ENCODE measurements around the gene TRIP6. TPM values are rescaled to one million over a fixed set of nuclear protein-coding genes. Genes with fewer than 3 reads are reported as not detected.

Gene TRIP6
- total RNA-seq, 2 experiments from 2014 or later, result 28.9 to 30.1 TPM

- CTCF ChIA-PET, result no interaction called here
- no peak overlapping the region for H3K27ac Mint-ChIP-seq
- no peaks in the 10 kb centered on the region for H3K27me3 Mint-ChIP-seq
- no peak overlapping the region for H3K4me3 Mint-ChIP-seq
- H3K4me1 Mint-ChIP-seq, result peaks cover 77% of the 10 kb centered on the region
- POLR2A ChIA-PET, result interaction anchor here (7.4 kb wide), 1 partner anchor 7 kb away, joined by 251 read pairs; the partner anchor contains the start of gene SRRT
- DNase-seq, result no peak
- H3K9me3 Mint-ChIP-seq, result no peaks in the 10 kb centered on the region
- peaks cover 93% of the 10 kb centered on the region for H3K36me3 Mint-ChIP-seq (ENCODE audit: low read depth)
Measured at GRCh38 chr7:100882785-100883526, 15.8 kb downstream of the TRIP6 start.

DNA sequence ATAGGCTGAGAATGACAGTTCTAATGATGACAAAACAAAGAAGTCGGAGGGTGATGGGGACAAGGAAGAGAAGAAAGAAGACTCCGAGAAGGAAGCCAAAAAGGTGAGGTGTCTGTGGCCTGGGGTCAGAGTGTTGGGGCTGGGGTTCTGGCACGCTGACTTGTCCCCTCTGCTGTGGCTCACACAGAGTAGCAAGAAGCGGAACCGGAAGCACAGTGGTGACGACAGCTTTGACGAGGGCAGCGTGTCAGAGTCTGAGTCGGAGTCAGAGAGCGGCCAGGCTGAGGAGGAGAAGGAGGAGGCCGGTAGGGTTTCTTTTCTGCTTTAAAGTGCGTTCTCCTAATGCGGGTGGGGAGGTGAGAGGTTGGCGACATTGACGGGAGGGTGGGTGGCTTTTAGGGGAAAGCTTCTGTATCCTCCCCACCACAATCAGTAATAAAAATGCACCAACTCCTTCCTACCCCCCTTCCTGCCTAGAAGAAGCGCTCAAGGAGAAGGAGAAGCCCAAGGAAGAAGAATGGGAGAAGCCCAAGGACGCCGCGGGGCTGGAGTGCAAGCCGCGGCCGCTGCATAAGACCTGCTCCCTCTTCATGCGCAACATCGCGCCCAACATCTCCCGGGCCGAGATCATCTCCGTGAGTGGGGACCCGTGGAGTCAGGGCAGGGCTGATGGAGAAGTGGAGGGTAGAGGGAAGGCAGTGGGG is 17.7 kb downstream of the TRIP6 start:
- ChIA-PET CTCF (interaction anchor here (0.7 kb wide), 1 partner anchor 33 kb away, joined by 3 read pairs; the partner anchor contains the start of gene SLC12A9), POLR2A (interaction anchor here (1.5 to 7.4 kb wide), 2 partner anchors 9 to 179 kb away, joined by 3 to 251 read pairs; partner anchors contain the start of genes POP7 and SRRT)
- peak overlapping the region; percentile 65 for H3K4me3 Mint-ChIP-seq
- H3K4me1 Mint-ChIP-seq, result peaks cover 68% of the 10 kb centered on the region
- no peaks in the 10 kb centered on the region for H3K27me3 Mint-ChIP-seq
- DNase-seq, result peak; percentile 58
- H3K9me3 Mint-ChIP-seq, result no peaks in the 10 kb centered on the region
- peaks cover 82% of the 10 kb centered on the region for H3K36me3 Mint-ChIP-seq (ENCODE audit: low read depth)
- peak overlapping the region; percentile 95 for H3K27ac Mint-ChIP-seq

DNA sequence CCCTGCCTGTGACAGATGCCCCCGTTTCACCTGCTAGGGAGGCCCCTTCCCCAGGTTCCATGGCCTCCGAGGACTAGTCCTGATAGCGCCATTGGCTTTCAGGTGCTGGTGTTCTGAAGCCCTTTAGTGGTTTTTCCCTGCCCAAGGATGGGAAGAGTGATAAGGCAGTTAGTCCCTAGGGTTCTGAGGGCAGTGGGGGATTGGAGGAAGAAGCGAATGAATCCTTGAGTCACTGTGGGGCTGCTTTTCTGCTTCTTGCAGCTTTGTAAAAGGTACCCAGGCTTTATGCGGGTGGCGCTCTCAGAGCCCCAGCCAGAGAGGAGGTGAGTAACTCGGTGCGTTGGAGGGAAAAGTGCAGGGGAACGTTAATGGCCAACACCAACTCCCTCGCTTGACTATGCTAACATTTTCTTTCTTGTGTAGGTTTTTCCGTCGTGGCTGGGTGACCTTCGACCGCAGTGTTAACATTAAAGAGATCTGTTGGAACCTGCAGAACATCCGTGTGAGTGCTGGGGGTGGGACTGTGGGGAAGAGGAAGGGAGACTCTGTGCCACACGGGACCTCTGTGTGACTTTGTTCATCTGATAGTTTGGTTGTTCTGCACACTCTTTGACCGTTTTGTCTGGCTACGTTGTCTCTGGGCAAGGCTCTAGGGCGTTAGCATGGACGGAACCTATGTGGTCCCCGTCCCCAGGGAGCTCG is 18.4 kb downstream of the TRIP6 start:
- H3K4me3 Mint-ChIP-seq, result peak overlapping the region; percentile 19
- DNase-seq, result no peak
- H3K4me1 Mint-ChIP-seq, result peaks cover 68% of the 10 kb centered on the region
- peak overlapping the region; percentile 95 for H3K27ac Mint-ChIP-seq
- POLR2A ChIA-PET, result interaction anchor here (1.5 to 7.4 kb wide), 2 partner anchors 9 to 180 kb away, joined by 3 to 251 read pairs; partner anchors contain the start of genes POP7 and SRRT
- H3K27me3 Mint-ChIP-seq, result peaks cover 2% of the 10 kb centered on the region
- H3K9me3 Mint-ChIP-seq, result no peaks in the 10 kb centered on the region
- peaks cover 76% of the 10 kb centered on the region for H3K36me3 Mint-ChIP-seq (ENCODE audit: low read depth)
- CTCF ChIA-PET, result interaction anchor here (1.1 kb wide), 1 partner anchor 9 kb away, joined by 5 read pairs; no protein-coding TSS in a partner anchor

DNA sequence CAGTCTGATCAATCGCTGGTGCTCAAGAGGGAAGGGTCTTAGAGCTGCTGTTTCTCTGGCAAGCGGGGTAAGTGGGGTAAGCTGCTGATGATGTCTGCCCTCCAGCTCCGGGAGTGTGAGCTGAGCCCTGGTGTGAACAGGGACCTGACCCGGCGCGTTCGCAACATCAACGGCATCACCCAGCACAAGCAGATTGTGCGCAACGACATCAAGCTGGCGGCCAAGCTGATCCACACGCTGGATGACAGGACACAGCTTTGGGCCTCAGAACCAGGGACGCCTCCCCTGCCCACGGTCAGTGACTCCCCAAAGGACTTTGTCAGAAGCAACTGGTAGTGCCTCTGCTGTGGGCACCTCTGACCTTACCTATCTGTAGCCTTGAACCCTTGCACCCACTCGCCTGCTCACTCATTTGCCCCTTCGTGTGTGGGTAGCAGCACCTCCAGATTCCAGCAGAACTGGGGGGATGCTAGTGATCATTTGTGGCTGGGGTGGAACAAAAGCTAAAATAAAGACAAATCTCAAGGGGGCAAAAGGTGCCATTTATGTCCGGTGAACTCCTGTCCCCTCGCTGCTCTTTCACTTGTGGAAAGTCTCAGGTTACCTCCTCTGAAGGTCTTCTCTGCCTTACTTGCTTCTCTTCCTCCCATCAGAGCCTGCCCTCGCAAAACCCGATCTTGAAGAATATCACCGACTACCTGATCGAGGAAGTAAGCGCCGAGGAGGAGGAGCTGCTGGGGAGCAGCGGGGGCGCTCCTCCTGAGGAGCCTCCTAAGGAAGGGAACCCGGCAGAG is 19.2 kb downstream of the TRIP6 start:
- ChIA-PET CTCF (interaction anchor here (1.1 to 1.8 kb wide), 3 partner anchors 9 to 34 kb away, joined by 5 to 9 read pairs (median 8); partner anchors contain the start of genes SLC12A9 and SRRT), POLR2A (interaction anchor here (0.7 to 7.4 kb wide), 4 partner anchors 10 to 181 kb away, joined by 3 to 251 read pairs (median 7); partner anchors contain the start of genes POP7, SLC12A9 and SRRT)
- DNase-seq, result no peak
- Mint-ChIP-seq H3K27ac (peak overlapping the region; percentile 95), H3K9me3 (no peaks in the 10 kb centered on the region), H3K27me3 (peaks cover 4% of the 10 kb centered on the region), H3K4me1 (peaks cover 65% of the 10 kb centered on the region), H3K4me3 (peak overlapping the region; percentile 30), H3K36me3 (ENCODE audit: low read depth) (peaks cover 71% of the 10 kb centered on the region)

DNA sequence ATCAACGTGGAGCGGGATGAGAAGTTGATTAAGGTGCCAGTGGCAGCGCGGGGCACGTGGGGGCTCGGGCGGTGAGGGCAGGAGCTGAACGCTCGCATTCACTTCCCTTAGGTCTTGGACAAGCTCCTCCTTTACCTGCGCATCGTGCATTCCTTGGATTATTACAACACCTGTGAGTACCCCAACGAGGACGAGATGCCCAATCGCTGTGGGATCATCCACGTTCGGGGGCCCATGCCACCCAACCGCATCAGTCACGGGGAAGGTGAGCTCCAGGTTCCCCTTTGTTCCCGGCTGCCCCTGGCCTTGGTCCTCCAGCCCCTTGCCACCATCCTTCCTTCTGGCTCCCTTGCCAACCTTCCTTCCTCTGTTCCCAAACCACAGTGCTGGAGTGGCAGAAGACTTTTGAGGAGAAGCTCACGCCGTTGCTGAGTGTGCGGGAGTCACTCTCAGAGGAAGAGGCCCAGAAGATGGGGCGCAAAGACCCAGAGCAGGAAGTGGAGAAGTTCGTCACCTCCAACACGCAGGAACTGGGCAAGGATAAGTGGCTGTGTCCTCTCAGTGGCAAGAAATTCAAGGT is 19.8 kb downstream of the TRIP6 start:
- no peaks in the 10 kb centered on the region for H3K9me3 Mint-ChIP-seq
- peaks cover 68% of the 10 kb centered on the region for H3K4me1 Mint-ChIP-seq
- H3K36me3 Mint-ChIP-seq (ENCODE audit: low read depth), result peaks cover 65% of the 10 kb centered on the region
- ChIA-PET POLR2A (interaction anchor here (0.7 to 7.4 kb wide), 7 partner anchors 11 to 301 kb away, joined by 3 to 251 read pairs (median 5); partner anchors contain the start of genes FBXO24, LRCH4, MOSPD3 and POP7), CTCF (interaction anchor here (0.7 to 1.8 kb wide), 5 partner anchors 9 to 257 kb away, joined by 3 to 9 read pairs (median 5); partner anchors contain the start of genes SLC12A9 and SRRT)
- peak; percentile 39 for DNase-seq
- H3K4me3 Mint-ChIP-seq, result peak overlapping the region; percentile 78
- peaks cover 9% of the 10 kb centered on the region for H3K27me3 Mint-ChIP-seq
- H3K27ac Mint-ChIP-seq, result peak overlapping the region; percentile 95

GRCh38 chr7:100887516-100888290 is 20.5 kb downstream of the TRIP6 start:
- peak; percentile 77 for DNase-seq
- Mint-ChIP-seq H3K27ac (peak overlapping the region; percentile 95), H3K27me3 (peaks cover 16% of the 10 kb centered on the region), H3K36me3 (ENCODE audit: low read depth) (peaks cover 59% of the 10 kb centered on the region), H3K4me3 (peak overlapping the region; percentile 78), H3K4me1 (peaks cover 69% of the 10 kb centered on the region), H3K9me3 (no peaks in the 10 kb centered on the region)
- ChIA-PET CTCF (interaction anchor here (0.7 to 1.8 kb wide), 6 partner anchors 9 to 256 kb away, joined by 3 to 9 read pairs (median 4); partner anchors contain the start of genes POP7, SLC12A9 and SRRT), POLR2A (interaction anchor here (0.9 to 7.4 kb wide), 6 partner anchors 11 to 302 kb away, joined by 3 to 251 read pairs (median 6); partner anchors contain the start of genes FBXO24, LRCH4, MOSPD3 and SLC12A9)

DNA sequence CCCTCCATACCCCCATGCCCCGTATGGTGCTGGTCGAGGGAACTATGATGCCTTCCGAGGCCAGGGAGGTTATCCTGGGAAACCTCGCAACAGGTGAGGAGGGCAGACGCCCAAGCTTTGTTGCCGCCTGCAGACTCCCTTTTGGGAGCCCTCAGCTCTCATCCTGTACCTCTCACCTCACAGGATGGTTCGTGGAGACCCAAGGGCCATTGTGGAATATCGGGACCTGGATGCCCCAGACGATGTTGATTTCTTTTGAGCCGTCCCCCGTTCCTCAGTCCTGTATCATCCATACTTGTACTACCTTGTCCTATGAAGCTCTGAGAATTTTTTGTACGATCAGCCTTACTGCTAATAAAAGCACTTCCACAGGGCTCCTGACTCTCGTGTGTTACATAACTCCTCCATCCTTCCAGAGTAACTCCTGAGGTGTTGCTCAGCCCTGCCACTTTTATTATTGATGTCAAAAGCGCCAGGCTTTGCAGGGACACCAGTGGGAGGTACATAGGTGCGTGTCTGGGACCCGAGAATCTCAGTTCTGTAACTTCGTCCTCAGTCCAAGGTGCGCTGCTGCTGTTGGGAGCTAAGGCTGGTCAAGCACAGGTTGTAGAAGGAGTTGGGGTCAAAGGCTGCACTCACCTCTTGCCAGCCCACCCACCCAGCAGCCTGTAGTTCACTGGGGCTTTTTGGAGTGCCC is 21.3 kb downstream of the TRIP6 start:
- H3K4me3 Mint-ChIP-seq, result peak overlapping the region; percentile 78
- H3K9me3 Mint-ChIP-seq, result no peaks in the 10 kb centered on the region
- DNase-seq, result no peak
- peak overlapping the region; percentile 95 for H3K27ac Mint-ChIP-seq
- peaks cover 63% of the 10 kb centered on the region for H3K4me1 Mint-ChIP-seq
- CTCF ChIA-PET, result interaction anchor here (0.9 to 2.1 kb wide), 8 partner anchors 9 to 183 kb away, joined by 3 to 10 read pairs (median 6); partner anchors contain the start of genes POP7, SLC12A9 and SRRT
- peaks cover 53% of the 10 kb centered on the region for H3K36me3 Mint-ChIP-seq (ENCODE audit: low read depth)
- POLR2A ChIA-PET, result interaction anchor here (0.8 to 7.4 kb wide), 6 partner anchors 12 to 303 kb away, joined by 3 to 251 read pairs (median 6); partner anchors contain the start of genes FBXO24, LRCH4, MOSPD3 and SLC12A9
- peaks cover 21% of the 10 kb centered on the region for H3K27me3 Mint-ChIP-seq

DNA sequence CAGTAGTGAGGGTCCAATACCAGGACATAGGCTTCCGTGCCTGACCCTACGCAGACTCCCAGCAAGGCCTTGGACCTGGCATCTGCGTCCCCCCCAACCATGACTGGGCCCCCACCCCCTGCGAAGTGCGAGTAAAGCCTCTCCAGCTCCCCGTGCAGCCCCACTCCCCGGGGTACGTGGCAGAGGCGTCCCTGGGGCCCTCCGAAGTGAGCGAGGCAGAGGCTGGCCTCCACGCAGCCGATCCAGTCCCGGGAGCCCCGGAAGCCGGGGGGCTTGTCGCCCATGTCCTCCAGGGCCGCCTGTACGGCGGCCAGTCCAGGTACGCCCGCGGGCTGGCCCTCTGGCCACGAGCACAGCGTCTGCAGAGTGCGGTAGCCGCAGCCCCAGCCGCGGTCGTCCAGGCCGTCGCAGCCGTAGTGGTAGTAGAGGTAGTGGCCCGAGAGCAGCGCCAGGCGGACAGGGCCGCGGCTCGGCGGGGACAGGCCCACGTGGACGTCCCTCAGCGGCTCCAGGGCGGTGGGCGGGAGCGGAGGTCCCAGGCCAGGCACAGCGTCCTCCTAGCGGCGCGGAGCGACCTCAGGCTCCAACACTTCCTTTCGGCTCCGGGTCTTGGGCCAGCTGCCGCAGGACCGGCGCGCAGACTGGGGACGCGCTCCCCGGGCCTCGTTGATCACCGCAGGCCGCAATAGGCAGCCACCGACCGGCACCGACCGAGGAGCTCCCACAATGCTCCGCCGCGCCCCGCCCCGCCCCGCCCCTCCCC is 22.0 kb downstream of the TRIP6 start, which contains the start of gene UFSP1:
UFSP1 (minus strand) TSS at position 728 of the 763 bp plus-strand sequence; CDS start at position 284, 444 bp downstream.
- Mint-ChIP-seq H3K4me1 (peaks cover 56% of the 10 kb centered on the region), H3K36me3 (ENCODE audit: low read depth) (peaks cover 45% of the 10 kb centered on the region), H3K27me3 (peaks cover 29% of the 10 kb centered on the region), H3K27ac (peak within 1 kb of the TSS; percentile 95), H3K9me3 (no peaks in the 10 kb centered on the region), H3K4me3 (peak within 1 kb of the TSS; percentile 78)
- no peak for DNase-seq
- POLR2A ChIA-PET, result interaction anchor here (0.8 to 7.4 kb wide), 11 partner anchors 13 to 327 kb away, joined by 3 to 251 read pairs (median 5); partner anchors contain the start of genes FBXO24, POP7, SLC12A9 and SRRT
- CTCF ChIA-PET, result interaction anchor here (0.6 to 2.1 kb wide), 22 partner anchors 9 to 1507 kb away, joined by 3 to 10 read pairs (median 4); partner anchors contain the start of genes POP7, PRKRIP1, SLC12A9 and SRRT

DNA sequence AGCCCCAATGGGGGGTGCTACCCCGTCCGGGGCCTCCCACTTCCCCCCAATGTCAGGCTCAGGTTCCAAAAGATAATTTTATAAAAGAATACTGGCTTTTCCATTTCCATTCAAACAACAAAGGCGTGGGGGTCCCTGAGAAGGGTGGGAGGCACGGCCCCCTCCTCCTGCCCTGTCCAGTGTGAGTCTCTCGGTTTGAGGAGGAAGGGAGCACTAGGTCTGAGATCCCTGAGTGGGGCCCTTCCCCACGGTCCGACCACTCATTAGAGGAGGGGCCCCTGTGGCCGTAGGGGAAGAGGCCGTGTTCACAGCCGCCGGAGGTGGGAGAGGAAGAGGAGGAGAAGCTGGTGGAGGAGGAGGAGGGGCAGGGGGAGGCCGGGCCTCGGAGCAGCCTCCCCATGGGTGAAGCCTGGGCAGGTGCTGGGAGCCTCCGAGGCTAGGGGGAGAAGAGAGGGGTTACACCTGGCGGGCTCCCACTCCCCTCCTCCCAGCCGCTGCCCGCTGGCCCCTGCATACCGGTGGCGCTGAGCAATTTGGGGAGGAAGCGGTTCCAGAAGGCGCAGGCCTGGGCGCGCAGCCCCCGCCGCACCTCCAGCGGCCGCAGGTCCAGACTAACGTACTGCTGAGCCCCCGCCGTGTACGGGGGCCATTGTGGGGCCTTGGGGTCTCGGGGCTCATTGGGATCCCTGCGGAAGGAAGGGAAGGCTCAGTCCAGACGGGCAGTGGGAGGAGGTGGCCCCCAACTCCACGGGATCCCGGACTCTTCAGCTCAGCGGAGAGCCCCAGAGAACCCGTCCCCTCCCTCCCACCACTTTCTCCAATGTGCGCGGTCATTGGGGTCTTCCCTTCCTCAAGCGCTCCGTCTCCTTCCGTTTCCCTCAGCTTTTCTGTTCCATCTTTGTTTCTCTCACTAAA is 23.7 kb downstream of the TRIP6 start:
- Mint-ChIP-seq H3K9me3 (no peaks in the 10 kb centered on the region), H3K27ac (no peak overlapping the region), H3K4me1 (peaks cover 45% of the 10 kb centered on the region), H3K36me3 (ENCODE audit: low read depth) (peaks cover 29% of the 10 kb centered on the region), H3K27me3 (peaks cover 33% of the 10 kb centered on the region), H3K4me3 (peak overlapping the region; percentile 78)
- ChIA-PET POLR2A (interaction anchor here (1.2 to 7.4 kb wide), 6 partner anchors 15 to 326 kb away, joined by 3 to 251 read pairs (median 5); partner anchors contain the start of genes SRRT and TRIM56), CTCF (interaction anchor here (0.6 to 2.1 kb wide), 5 partner anchors 11 to 253 kb away, joined by 3 to 10 read pairs (median 5); no protein-coding TSS in a partner anchor)
- DNase-seq, result no peak
